GM12801 (cell line): Measurements from ENCODE around the gene PCK1.

Experiments
- TF ChIP-seq, protein P1 (sequence below): IDR thresholded peaks from one replicate; pipeline ENCODE4 v1.5.1; 2011; ENCODE audit warnings: control low read depth; ENCODE audit not compliant: insufficient read length; ENCODE audit errors: extremely low read depth

PCK1 gene

DNA sequence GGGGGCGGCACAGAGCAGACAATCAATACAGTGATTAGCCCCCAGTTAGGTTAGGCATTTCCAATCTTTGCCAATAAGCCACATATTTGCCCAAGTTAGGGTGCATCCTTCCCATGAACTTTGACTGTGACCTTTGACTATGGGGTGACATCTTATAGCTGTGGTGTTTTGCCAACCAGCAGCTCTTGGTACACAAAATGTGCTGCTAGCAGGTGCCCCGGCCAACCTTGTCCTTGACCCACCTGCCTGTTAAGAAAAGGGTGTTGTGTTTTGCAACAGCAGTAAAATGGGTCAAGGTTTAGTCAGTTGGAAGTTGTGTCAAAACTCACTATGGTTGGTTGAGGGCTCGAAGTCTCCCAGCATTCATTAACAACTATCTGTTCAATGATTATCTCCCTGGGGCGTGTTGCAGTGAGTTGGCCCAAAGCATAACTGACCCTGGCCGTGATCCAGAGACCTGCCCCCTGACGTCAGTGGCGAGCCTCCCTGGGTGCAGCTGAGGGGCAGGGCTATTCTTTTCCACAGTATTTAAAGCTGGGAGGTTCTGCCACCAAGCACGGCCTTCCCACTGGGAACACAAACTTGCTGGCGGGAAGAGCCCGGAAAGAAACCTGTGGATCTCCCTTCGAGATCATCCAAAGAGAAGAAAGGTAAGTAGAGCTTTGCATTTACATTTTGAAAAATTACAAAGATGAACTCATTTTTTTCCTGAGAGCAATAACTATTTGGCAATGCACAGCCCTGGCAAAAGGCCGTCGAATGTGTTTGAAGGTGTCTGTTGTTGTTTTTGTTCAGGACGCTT lies at the start of gene PCK1:
Gene PCK1 (plus strand): TSS at position 557 of the 802 bp plus-strand sequence. CDS start 302 bp downstream, outside the sequence.
- TF ChIP-seq, protein P1, sequence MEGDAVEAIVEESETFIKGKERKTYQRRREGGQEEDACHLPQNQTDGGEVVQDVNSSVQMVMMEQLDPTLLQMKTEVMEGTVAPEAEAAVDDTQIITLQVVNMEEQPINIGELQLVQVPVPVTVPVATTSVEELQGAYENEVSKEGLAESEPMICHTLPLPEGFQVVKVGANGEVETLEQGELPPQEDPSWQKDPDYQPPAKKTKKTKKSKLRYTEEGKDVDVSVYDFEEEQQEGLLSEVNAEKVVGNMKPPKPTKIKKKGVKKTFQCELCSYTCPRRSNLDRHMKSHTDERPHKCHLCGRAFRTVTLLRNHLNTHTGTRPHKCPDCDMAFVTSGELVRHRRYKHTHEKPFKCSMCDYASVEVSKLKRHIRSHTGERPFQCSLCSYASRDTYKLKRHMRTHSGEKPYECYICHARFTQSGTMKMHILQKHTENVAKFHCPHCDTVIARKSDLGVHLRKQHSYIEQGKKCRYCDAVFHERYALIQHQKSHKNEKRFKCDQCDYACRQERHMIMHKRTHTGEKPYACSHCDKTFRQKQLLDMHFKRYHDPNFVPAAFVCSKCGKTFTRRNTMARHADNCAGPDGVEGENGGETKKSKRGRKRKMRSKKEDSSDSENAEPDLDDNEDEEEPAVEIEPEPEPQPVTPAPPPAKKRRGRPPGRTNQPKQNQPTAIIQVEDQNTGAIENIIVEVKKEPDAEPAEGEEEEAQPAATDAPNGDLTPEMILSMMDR: no peak

DNA sequence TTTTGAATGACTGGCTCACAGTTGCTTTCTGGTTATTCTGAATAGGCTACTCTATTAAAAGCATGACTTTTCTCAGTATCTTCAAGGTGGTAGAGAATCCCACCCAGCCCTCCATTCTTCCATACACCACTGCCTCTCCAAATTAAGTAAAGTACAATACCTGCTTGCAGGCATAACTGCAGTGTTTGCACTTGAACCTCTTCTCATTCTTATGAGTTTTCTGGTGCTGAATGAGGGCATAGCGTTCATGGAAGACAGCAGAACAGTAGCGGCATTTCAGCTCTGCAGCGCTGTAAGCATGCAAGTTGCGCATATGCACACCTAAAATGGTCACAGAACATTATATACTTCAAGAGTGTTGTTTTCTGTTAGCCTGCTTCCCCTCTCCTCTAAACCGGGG lies 48.5 kb upstream of the PCK1 start:
- TF ChIP-seq, protein P1: no peak

DNA sequence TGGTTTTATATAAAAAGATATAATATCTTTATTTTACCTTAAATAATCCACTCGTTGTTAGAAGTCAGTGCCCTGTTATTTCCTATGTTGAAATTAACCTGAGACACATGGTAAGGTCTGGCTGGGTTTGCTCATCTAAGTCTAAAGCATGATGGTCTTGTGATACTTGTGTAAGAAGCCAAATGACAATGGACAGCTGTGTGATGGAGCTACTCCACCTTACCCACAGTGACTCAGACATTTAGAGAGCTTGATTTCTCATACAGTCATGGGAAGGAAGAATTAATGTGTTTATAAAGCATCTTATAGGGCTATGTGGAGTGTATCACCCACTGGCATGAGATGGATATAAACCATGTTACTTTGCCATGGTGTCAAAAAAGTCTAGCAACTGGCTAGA lies 47.7 kb upstream of the PCK1 start:
- TF ChIP-seq, protein P1: no peak

DNA sequence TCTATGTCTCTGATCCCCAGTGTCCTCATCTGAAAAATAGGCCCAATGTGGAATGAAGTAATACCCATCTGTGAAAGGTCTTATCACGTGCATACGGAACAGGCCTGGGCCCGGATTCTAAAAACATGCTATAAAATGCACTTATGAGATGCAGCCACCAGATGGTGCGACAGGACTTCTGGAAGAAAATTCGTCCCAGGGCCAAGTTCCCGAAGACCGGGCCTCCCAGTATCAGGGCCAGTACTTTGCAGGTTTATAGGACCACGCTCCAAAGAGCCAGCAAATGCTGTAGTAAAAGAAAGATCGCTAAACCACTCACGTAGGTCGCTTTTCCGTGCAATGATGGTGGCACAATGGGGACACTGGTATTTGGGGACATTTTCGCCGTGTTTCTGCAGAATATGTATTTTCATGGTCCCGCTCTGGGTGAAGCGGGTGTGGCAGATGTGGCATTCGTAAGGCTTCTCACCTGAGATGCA lies 46.6 kb upstream of the PCK1 start:
- TF ChIP-seq, protein P1: no peak

DNA sequence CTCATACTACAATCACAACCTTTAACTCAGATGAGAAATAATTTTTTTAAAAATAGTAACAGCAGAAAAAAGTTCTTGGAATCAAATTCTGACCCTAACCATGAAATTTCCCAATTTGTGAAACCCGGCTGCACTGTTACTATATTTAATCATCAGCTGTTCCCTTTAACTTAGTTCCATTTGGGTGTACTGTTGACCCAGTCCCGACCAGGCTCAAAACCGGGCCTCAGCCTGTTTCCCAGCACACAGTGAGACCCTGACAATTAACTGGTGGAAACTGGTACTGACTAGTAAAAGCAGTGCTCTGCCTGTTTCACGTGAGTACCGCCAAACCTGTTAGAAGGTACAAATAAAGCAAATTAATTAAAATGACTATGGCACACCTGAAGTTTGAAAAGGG lies 43.0 kb upstream of the PCK1 start:
- TF ChIP-seq, protein P1: no peak

DNA sequence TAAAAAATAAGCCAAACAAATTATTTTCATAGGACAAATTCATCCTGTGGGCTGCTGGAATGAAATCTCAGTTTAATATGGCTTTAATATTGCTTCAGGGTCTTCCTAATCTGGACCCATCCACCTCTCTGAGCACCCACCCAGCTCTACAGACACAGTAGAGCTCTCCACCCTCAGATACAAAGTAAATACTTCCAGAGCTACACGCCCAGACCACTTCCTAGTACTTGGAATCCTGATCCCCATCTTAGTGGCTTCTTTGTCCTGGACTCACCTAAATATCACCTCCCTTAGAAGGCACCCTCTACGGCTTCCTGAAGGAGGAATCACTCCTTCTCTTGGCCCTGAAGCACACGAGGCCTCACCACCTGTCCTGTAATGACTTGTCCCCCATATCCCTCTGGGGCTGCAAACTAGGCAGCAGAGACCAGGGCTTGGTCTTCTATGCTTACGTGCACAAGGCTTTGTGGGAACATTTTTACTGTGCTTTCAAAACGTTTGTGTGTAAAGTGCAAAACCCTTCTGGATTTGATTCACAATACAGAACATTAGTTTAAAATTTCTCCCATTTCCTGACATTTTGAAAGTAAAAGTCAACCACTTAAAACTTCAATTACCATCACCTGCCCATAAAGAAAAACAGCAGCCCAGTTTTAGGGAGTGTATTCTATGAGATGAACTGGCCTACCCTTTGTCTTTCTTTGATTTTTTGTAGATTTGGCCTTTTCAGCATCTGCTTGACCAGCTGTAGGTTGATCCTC lies 38.4 kb upstream of the PCK1 start:
- TF ChIP-seq, protein P1: no peak

DNA sequence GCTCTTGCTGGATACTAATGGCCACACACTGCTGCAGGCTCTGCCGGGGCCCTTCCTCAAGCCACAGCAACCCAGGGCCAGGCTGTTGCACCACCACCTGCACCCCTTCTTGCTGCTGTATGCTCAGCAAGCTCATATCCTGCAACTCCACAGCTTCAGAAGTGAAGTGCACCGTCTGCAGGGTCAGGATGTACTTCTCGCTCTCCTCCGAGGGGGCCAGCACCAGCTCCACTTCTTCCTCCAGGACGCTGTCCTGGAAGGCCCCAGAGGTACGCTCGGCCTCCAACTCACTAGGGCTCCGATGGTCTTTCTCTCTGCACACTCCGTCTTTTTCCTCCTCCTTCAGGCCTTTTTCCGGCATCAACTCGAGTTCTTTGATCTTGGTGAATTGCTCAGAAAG lies 37.1 kb upstream of the PCK1 start:
- TF ChIP-seq, protein P1: no peak
